WERI-Rb-1 (cell line): Measurements from ENCODE around the gene NCKIPSD.

ENCODE experiments used
- DNase-seq: peaks from one replicate; pipeline ENCODE4 v3.0.0-alpha.2; 2020
- H3K27ac ChIP-seq: fragments of 250-450 bp; sonication (Bioruptor Pico); 2 replicates; pipeline ENCODE4 v1.5.1; 2020; ENCODE audit warnings: mild to moderate bottlenecking, moderate library complexity
- H3K27me3 ChIP-seq: fragments of 250-450 bp; sonication (Bioruptor Pico); 2 replicates; pipeline ENCODE4 v1.5.1; 2021; ENCODE audit warnings: mild to moderate bottlenecking, low read depth, moderate library complexity; ENCODE audit not compliant: insufficient read depth, severe bottlenecking
- H3K36me3 ChIP-seq: fragments of 250-450 bp; sonication (Bioruptor Pico); 2 replicates; pipeline ENCODE4 v1.5.1; 2020; ENCODE audit warnings: mild to moderate bottlenecking, moderate library complexity
- H3K4me3 ChIP-seq: 2 replicates; pipeline ENCODE4 v1.5.1; 2011; ENCODE audit warnings: low read depth, mild to moderate bottlenecking, control low read depth, low read length
- H3K9me3 ChIP-seq: fragments of 250-450 bp; sonication (Bioruptor Pico); 2 replicates; pipeline ENCODE4 v1.5.1; 2021; ENCODE audit warnings: mild to moderate bottlenecking, moderate library complexity; ENCODE audit not compliant: severe bottlenecking
- TF ChIP-seq, protein P1 (sequence below): IDR thresholded peaks from 2 replicates; pipeline ENCODE4 v1.5.1; 2011; ENCODE audit warnings: low read depth, mild to moderate bottlenecking, control low read depth, inconsistent platforms, low read length

NCKIPSD gene

DNA sequence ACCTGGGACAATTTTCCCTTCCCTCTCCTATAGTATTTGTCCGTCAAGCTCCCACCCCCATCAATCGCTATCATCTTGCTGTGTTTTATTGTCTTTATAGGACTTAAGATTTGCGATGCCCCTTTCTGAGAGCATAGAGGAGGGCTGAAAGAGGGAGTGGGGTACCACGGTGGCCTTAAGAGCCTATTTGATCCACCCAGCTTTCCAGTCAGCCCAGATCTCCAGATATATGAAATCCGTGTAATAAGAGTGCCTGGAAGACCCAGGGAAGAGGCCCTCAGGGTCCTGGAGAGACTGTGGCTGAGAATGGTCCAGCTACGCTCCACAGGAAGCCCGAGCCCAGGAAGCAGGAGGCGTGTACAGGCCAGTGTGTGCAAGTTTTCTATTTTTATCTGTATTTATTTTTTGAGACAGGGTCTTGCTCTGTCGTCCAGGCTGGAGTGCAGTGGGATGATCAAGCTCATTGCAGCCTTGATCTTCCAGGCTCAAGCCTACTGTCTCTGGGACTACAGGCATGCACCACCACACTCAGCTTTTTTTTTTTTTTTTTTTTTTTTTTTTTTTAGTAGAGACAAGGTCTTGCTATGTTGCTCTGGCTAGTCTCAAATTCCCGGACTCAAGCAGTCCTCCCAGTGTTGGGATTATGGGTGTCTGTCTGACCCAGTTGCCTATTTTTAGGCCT is 964 bp upstream of the NCKIPSD start:
- H3K9me3 ChIP-seq = no peaks in the 10 kb centered on the region
- no peak for DNase-seq
- peaks cover 69% of the 10 kb centered on the region for H3K36me3 ChIP-seq
- TF ChIP-seq, protein P1, sequence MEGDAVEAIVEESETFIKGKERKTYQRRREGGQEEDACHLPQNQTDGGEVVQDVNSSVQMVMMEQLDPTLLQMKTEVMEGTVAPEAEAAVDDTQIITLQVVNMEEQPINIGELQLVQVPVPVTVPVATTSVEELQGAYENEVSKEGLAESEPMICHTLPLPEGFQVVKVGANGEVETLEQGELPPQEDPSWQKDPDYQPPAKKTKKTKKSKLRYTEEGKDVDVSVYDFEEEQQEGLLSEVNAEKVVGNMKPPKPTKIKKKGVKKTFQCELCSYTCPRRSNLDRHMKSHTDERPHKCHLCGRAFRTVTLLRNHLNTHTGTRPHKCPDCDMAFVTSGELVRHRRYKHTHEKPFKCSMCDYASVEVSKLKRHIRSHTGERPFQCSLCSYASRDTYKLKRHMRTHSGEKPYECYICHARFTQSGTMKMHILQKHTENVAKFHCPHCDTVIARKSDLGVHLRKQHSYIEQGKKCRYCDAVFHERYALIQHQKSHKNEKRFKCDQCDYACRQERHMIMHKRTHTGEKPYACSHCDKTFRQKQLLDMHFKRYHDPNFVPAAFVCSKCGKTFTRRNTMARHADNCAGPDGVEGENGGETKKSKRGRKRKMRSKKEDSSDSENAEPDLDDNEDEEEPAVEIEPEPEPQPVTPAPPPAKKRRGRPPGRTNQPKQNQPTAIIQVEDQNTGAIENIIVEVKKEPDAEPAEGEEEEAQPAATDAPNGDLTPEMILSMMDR = no peak
- peak overlapping the region; percentile 82; the same call in 1 of the 2 replicates for H3K4me3 ChIP-seq
- H3K27ac ChIP-seq = peak overlapping the region; percentile 95
- no peaks in the 10 kb centered on the region for H3K27me3 ChIP-seq

DNA sequence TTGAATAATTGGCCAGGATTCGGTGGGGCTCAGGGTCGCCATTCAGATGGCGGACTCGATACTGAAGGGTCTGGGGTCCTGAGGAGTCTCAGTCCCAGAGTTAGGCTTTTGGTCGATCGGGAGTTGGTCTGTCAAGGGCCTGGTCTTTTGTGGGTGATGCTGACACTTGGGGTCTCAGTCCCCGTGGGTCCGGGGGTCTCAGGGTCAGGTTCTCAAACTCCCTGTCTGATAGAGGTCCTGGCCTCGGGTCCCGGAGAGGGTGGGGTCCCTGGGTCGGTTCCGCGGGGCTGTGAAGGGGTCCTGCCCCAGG is 467 bp downstream of the NCKIPSD start:
- Histone ChIP-seq H3K27me3 (no peaks in the 10 kb centered on the region), H3K27ac (peak overlapping the region; percentile 95), H3K4me3 (peak overlapping the region; percentile 82), H3K36me3 (peaks cover 71% of the 10 kb centered on the region), H3K9me3 (no peaks in the 10 kb centered on the region)
- TF ChIP-seq, protein P1 = no peak
- DNase-seq = no peak

DNA sequence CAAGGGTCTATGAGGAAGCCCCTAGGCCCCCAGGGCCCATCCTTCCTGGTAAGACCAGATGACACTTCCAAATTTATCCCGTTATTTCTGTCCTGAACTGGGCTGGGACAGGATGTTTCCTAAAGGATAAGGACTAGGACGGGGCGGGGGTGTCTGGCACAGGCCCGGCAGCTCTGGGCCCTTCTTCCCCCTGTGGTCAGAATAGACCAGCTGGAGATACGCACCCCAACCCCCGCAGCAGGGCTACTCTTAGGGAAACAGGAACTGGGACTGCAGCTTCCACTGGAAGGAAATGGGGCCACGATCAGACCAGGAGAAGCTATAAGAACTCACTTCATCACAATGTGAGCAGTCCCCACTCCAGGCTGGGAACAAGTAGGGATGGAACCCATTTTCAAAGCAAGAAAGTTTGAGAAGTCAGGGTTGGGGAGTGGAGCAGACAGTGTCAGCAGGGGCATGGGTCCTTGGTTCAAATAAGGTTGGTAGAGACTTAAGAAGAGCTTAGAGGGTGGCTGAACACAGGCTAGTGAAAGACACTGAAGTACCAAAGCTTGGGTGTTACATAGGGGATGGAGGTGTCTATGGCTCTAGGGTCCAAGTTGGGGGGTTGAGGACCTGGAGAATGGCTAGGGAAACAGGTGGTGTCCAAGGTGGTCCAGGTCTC is 1.1 kb downstream of the NCKIPSD start:
- H3K27ac ChIP-seq = no peak overlapping the region; the same call in 1 of the 2 replicates
- no peaks in the 10 kb centered on the region for H3K9me3 ChIP-seq
- H3K36me3 ChIP-seq = peaks cover 71% of the 10 kb centered on the region
- DNase-seq = peak; percentile 35
- no peaks in the 10 kb centered on the region for H3K27me3 ChIP-seq
- TF ChIP-seq, protein P1 = no peak
- H3K4me3 ChIP-seq = peak overlapping the region; percentile 82

DNA sequence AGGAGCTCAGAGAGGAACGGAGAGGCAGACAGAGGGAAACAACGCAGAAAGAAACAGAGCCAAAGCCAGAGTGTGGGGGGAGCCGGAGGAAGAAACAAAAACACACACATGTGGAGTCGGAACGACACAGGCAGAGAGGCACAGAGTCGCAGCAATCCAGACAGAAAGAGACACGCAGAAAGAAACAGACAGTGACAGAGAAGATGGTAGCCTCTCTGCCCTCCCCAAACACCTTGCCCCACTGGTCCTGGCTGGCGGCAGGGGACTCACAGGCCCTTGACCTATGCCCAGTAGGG is 1.7 kb downstream of the NCKIPSD start:
- no peak overlapping the region; the same call in 1 of the 2 replicates for H3K27ac ChIP-seq
- TF ChIP-seq, protein P1 = no peak
- H3K9me3 ChIP-seq = no peaks in the 10 kb centered on the region
- H3K4me3 ChIP-seq = no peak overlapping the region
- no peak for DNase-seq
- H3K27me3 ChIP-seq = no peaks in the 10 kb centered on the region
- peaks cover 71% of the 10 kb centered on the region for H3K36me3 ChIP-seq

DNA sequence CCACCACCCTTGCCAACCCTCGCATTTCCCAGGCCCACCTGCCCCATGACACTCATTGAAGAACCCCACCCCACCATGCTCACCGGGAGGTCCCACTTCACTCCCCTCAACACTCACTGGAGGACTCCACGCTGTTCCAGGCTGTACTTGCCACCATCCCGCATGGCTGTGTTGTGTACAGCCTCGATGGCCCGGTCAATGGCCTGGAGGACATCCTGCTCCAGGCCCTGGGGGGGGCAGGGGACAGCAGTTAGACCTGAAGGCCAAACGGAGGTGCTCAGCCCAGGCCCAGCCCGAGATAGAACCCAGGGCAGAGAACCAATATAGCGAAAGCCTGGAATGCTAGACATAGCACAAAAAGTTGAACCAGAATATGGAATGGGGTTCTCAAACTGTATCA is 2.9 kb downstream of the NCKIPSD start:
- no peak overlapping the region for H3K4me3 ChIP-seq
- H3K36me3 ChIP-seq = peaks cover 71% of the 10 kb centered on the region
- H3K9me3 ChIP-seq = no peaks in the 10 kb centered on the region
- TF ChIP-seq, protein P1 = no peak
- H3K27ac ChIP-seq = no peak overlapping the region
- H3K27me3 ChIP-seq = no peaks in the 10 kb centered on the region
- no peak for DNase-seq
